Measurements from ENCODE around the gene MBD3.
"Not testable (repeated sequence)": the region's sequence is repeated elsewhere in the genome, so short reads cannot be mapped to it uniquely, and the experiment has no call there.

Gene MBD3

GRCh38 chr19:1532003-1532402 lies 60.7 kb downstream of the MBD3 start:
- no peak for DNase-seq
- peaks cover 44% of the 10 kb centered on the region for H3K27me3 ChIP-seq

GRCh38 chr19:1531587-1531986 lies 61.1 kb downstream of the MBD3 start:
- Histone ChIP-seq H3K4me3 (ENCODE audit: low read depth, low read length) (no peak overlapping the region), H3K4me1 (no peaks in the 10 kb centered on the region), H3K36me3 (no peaks in the 10 kb centered on the region), H3K27me3 (peaks cover 44% of the 10 kb centered on the region), H3K9me3 (no peaks in the 10 kb centered on the region)
- no peak for TF ChIP-seq CTCF (IDR thresholded peaks at IDR 0.05; ENCODE audit: low read depth, low read length)
- no peak for DNase-seq

More at GRCh38 chr19:1532003-1532402, 60.7 kb downstream of the MBD3 start:
- H3K9me3 ChIP-seq = no peaks in the 10 kb centered on the region
- H3K36me3 ChIP-seq = no peaks in the 10 kb centered on the region
- no peak for TF ChIP-seq CTCF (IDR thresholded peaks at IDR 0.05; ENCODE audit: low read depth, low read length)
- H3K4me1 ChIP-seq = no peaks in the 10 kb centered on the region
- H3K4me3 ChIP-seq (ENCODE audit: low read depth, low read length) = no peak overlapping the region

GRCh38 chr19:1530856-1531255 lies 61.8 kb downstream of the MBD3 start:
- not testable (repeated sequence) for H3K36me3 ChIP-seq; H3K4me3 ChIP-seq (ENCODE audit: low read depth, low read length); H3K9me3 ChIP-seq; DNase-seq; H3K4me1 ChIP-seq
- H3K27me3 ChIP-seq = peaks cover 49% of the 10 kb centered on the region

GRCh38 chr19:1529430-1529816 lies 63.2 kb downstream of the MBD3 start:
- Histone ChIP-seq H3K4me1 (no peaks in the 10 kb centered on the region), H3K36me3 (no peaks in the 10 kb centered on the region), H3K4me3 (ENCODE audit: low read depth, low read length) (no peak overlapping the region), H3K9me3 (no peaks in the 10 kb centered on the region), H3K27me3 (peaks cover 61% of the 10 kb centered on the region)
- no peak for TF ChIP-seq CTCF (IDR thresholded peaks at IDR 0.05; ENCODE audit: low read depth, low read length)
- DNase-seq = no peak

GRCh38 chr19:1528596-1529429 lies 63.9 kb downstream of the MBD3 start:
- TF ChIP-seq CTCF (IDR thresholded peaks at IDR 0.05; ENCODE audit: low read depth, low read length) = no peak
- H3K27me3 ChIP-seq = peaks cover 63% of the 10 kb centered on the region
- H3K4me3 ChIP-seq (ENCODE audit: low read depth, low read length) = no peak overlapping the region

GRCh38 chr19:1527650-1528309 lies 64.9 kb downstream of the MBD3 start:
- no peaks in the 10 kb centered on the region for H3K4me1 ChIP-seq
- no peaks in the 10 kb centered on the region for H3K36me3 ChIP-seq
- no peak for DNase-seq
- H3K9me3 ChIP-seq = no peaks in the 10 kb centered on the region
- TF ChIP-seq CTCF (IDR thresholded peaks at IDR 0.05; ENCODE audit: low read depth, low read length) = no peak
- no peak overlapping the region for H3K4me3 ChIP-seq (ENCODE audit: low read depth, low read length)
- peaks cover 63% of the 10 kb centered on the region for H3K27me3 ChIP-seq

More at GRCh38 chr19:1528596-1529429, 63.9 kb downstream of the MBD3 start:
- Histone ChIP-seq H3K36me3 (no peaks in the 10 kb centered on the region), H3K9me3 (no peaks in the 10 kb centered on the region), H3K4me1 (no peaks in the 10 kb centered on the region)
- no peak for DNase-seq

Measured in BE2C (cell line).